Mucosa of descending colon (tissue), 3 donors: Measurements from ENCODE around the gene DGKB. TPM values are rescaled to one million over a fixed set of nuclear protein-coding genes. Genes with fewer than 3 reads are reported as not detected.

Source experiments
- ATAC-seq: fragments of 200-7000 bp; cut with Tn5 transposase; one replicate; pipeline ENCODE4 v1.9.1; 2020; ENCODE audit warnings: mild to moderate bottlenecking, moderate library complexity
- DNase-seq, 3 donors: peaks; one replicate each; pipeline ENCODE4 v3.0.0-alpha.2; 2020
- H3K36me3 ChIP-seq: fragments of 200-600 bp; one replicate; pipeline ENCODE4 v1.8.0; 2021; ENCODE audit warnings: low read depth, mild to moderate bottlenecking
- H3K4me1 ChIP-seq: fragments of 200-600 bp; one replicate; pipeline ENCODE4 v1.8.0; 2021; ENCODE audit warnings: low read depth, mild to moderate bottlenecking
- H3K4me3 ChIP-seq: fragments of 200-600 bp; one replicate; pipeline ENCODE4 v1.8.0; 2021; ENCODE audit warnings: mild to moderate bottlenecking
- H3K9me3 ChIP-seq: fragments of 200-600 bp; one replicate; pipeline ENCODE4 v1.8.0; 2021; ENCODE audit warnings: mild to moderate bottlenecking
- intact Hi-C, 2 donors: fragments of 100-400 bp; cut with DNase I in 1 of 2; cut with micrococcal nuclease in 1 of 2; formaldehyde crosslinking; loops; one replicate each; pipeline versions ENCODE4 v1.11.0 to v1.11.1; 2022; cut with DNase I, micrococcal nuclease
- total RNA-seq, 3 donors: library from RNA; stranded (reverse); fragmentation: NEBNext Ultra II Directional in 2 of 3; extraction: Animal tissue kit (Norgen Biotek cat#: 25700) in 2 of 3; gene quantifications; one replicate each; pipeline versions ENCODE4 v1.2.1 to v1.2.4, GENCODE V29; 2021 to 2023
- TF ChIP-seq, protein P1 (sequence below): fragments of 200-600 bp; IDR thresholded peaks from one replicate; pipeline ENCODE4 v1.8.0; 2022; ENCODE audit warnings: antibody characterized with exemption, mild to moderate bottlenecking
- donor health status: DM: no; HTN: no; CAD: no; lungs with moderate emphysema.
- donor health status: DM: no; HTN: no; CAD: no.
- donor health status: DM: no; HTN: yes; CAD: no.

The DGKB gene
- total RNA-seq, 3 donors from 2014 or later = 0.19 to 5.6 (median 0.78) TPM

DNA sequence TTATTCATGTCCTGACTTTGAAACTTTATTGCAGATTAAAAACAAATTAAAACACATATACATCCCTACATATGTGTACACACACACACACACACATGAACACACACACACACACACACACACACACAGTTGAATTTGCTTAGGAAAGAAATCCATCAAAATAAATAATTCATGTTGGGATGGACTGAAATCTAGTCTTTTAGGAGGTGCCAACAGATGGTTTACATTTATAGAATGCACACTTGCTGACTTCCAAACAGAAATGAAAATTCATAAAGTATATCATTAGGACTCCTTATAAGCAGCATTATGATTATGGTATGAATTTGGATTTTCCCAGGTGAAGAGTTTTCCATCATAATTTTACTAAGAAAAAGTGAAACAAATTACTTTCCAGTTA lies 642.5 kb downstream of the DGKB start:
- Histone ChIP-seq H3K36me3 (no peaks in the 10 kb centered on the region), H3K9me3 (no peaks in the 10 kb centered on the region), H3K4me3 (no peak overlapping the region), H3K4me1 (no peaks in the 10 kb centered on the region)
- ATAC-seq (no peak), DNase-seq (no peak)
- intact Hi-C loops = no loop called here
- TF ChIP-seq, protein P1, sequence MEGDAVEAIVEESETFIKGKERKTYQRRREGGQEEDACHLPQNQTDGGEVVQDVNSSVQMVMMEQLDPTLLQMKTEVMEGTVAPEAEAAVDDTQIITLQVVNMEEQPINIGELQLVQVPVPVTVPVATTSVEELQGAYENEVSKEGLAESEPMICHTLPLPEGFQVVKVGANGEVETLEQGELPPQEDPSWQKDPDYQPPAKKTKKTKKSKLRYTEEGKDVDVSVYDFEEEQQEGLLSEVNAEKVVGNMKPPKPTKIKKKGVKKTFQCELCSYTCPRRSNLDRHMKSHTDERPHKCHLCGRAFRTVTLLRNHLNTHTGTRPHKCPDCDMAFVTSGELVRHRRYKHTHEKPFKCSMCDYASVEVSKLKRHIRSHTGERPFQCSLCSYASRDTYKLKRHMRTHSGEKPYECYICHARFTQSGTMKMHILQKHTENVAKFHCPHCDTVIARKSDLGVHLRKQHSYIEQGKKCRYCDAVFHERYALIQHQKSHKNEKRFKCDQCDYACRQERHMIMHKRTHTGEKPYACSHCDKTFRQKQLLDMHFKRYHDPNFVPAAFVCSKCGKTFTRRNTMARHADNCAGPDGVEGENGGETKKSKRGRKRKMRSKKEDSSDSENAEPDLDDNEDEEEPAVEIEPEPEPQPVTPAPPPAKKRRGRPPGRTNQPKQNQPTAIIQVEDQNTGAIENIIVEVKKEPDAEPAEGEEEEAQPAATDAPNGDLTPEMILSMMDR = no peak

DNA sequence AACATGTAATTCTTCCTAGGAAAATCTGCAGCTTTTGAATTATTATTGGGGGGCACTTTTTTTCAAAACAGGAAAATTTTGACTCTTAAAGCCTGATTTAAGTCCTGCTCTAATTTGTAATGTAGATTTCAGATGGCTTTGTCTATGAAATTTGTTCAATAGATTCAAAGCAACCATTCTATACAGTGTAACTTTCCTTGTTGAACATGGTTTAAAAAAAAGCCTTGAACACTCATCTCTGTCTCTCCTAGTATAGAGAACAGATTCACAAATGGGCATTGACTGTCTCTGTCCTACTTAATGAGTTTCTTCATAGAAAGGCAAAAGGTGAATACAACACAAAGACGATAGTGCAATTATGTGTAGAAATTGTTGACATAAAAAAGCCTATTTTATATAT lies 643.7 kb downstream of the DGKB start:
- Histone ChIP-seq H3K9me3 (no peaks in the 10 kb centered on the region), H3K4me3 (no peak overlapping the region), H3K36me3 (no peaks in the 10 kb centered on the region), H3K4me1 (no peaks in the 10 kb centered on the region)
- ATAC-seq (no peak), DNase-seq (no peak)
- intact Hi-C loops = no loop called here
- TF ChIP-seq, protein P1 = no peak

DNA sequence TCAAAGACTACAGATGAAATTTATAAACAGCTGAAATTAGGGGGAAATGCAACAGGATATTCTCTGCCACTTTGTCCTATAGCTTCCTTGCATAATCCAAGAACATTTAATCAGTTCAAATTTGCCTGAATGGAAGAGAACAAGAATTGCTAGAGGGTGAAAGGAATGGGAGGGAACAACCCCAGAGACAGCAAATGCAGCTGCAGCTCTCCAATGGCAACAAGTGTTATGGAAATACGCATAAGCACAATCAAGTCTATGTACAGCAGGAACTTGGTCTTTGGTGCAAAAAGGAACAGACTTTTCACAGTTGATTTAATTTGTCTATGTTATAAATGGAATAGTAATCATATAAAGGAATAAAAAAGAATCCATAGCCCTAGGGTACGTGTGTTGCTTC lies 644.1 kb downstream of the DGKB start:
- no peak for ATAC-seq
- Histone ChIP-seq H3K4me1 (no peaks in the 10 kb centered on the region), H3K36me3 (no peaks in the 10 kb centered on the region), H3K4me3 (no peak overlapping the region), H3K9me3 (no peaks in the 10 kb centered on the region)
- TF ChIP-seq, protein P1 = no peak
- intact Hi-C loops = no loop called here
- no peak for DNase-seq

DNA sequence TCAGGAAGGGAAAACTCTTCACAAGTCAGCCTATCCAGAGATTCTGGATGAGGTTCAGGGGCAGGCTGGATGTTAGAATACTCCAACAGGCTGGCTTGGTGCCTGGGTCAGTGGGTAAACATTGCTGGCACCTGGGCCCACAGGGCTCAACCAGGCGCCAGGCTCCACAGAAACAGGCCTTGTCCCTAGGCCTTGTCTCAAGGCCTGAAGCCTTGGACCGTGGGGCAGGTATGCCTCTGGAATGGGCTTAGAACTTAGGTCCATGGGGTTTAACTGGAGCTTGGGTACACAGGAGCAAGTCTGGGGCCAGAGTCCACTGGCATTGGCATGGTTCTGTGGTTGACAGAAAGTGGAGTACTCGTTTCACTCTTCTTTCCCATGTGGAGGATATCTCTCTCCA lies 650.1 kb downstream of the DGKB start:
- ATAC-seq (no peak), DNase-seq (no peak)
- intact Hi-C loops = no loop called here
- H3K36me3 ChIP-seq = no peaks in the 10 kb centered on the region
- no peaks in the 10 kb centered on the region for H3K4me1 ChIP-seq
- H3K9me3 ChIP-seq = no peaks in the 10 kb centered on the region
- no peak overlapping the region for H3K4me3 ChIP-seq
- TF ChIP-seq, protein P1 = no peak

DNA sequence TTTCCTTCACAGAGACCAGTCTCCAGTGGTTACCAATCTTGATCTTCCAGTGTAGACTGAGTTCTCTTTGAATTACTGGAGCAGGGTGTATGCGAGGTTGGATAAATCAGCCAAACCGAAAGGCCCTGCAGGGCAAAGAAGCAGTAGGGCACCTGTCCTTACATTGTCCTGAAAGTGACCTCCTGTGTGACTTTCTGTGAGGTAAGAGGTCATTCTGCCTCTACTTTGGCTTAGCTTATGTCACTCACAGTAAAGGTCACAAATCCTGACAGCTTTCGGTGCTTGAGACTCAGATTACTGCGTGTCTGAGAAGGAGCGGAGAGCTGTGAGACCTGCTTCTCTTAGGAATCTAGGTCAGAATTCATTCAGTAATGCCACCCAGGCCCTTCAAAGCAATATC lies 660.4 kb downstream of the DGKB start:
- H3K36me3 ChIP-seq = no peaks in the 10 kb centered on the region
- H3K4me3 ChIP-seq = no peak overlapping the region
- no peaks in the 10 kb centered on the region for H3K9me3 ChIP-seq
- intact Hi-C loops = no loop called here
- no peaks in the 10 kb centered on the region for H3K4me1 ChIP-seq
- ATAC-seq (no peak), DNase-seq (no peak)
- TF ChIP-seq, protein P1 = no peak

DNA sequence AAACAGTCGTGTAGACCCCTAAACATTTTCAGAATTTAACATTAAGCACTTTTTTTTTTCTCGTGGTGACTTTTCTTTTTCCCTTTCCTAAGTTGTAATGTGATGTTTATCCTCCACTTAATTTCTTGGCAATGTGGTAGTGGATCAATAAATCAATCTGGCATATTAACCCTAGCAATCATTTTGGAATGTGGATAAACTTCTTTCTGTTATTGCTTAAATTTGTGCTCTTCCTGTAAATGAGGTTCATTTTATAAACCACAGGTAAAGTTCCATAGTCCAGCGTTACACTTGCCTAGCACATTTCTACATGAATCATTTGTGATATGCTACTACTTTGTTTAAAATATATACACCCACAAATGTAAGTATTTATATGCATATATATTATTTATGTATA lies 665.7 kb downstream of the DGKB start:
- intact Hi-C loops = no loop called here

More for the DNA sequence above, 665.7 kb downstream of the DGKB start:
- no peak for ATAC-seq
- H3K4me3 ChIP-seq = no peak overlapping the region
- no peak for DNase-seq
- TF ChIP-seq, protein P1 = no peak
- no peaks in the 10 kb centered on the region for H3K9me3 ChIP-seq
- no peaks in the 10 kb centered on the region for H3K36me3 ChIP-seq
- peaks cover 8% of the 10 kb centered on the region for H3K4me1 ChIP-seq
